Measurements from ENCODE around the gene HLA-DQA1. TPM values are rescaled to one million over a fixed set of nuclear protein-coding genes. Genes with fewer than 3 reads are reported as not detected.

HLA-DQA1 gene
- total RNA-seq, 1 experiment from 2014 or later = 12.9 TPM

- TF ChIP-seq, protein P1, sequence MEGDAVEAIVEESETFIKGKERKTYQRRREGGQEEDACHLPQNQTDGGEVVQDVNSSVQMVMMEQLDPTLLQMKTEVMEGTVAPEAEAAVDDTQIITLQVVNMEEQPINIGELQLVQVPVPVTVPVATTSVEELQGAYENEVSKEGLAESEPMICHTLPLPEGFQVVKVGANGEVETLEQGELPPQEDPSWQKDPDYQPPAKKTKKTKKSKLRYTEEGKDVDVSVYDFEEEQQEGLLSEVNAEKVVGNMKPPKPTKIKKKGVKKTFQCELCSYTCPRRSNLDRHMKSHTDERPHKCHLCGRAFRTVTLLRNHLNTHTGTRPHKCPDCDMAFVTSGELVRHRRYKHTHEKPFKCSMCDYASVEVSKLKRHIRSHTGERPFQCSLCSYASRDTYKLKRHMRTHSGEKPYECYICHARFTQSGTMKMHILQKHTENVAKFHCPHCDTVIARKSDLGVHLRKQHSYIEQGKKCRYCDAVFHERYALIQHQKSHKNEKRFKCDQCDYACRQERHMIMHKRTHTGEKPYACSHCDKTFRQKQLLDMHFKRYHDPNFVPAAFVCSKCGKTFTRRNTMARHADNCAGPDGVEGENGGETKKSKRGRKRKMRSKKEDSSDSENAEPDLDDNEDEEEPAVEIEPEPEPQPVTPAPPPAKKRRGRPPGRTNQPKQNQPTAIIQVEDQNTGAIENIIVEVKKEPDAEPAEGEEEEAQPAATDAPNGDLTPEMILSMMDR (IDR thresholded peaks at IDR 0.05; ENCODE audit: unreplicated experiment) = no peak
- no peaks in the 10 kb centered on the region for H3K9me3 Mint-ChIP-seq (ENCODE audit: low read depth, unreplicated experiment)
- BruUV-seq (replicated peaks) = no TSS peak
- no peaks in the 10 kb centered on the region for H3K27me3 Mint-ChIP-seq (ENCODE audit: unreplicated experiment)
- peaks cover 13% of the 10 kb centered on the region for H3K4me1 Mint-ChIP-seq (ENCODE audit: low read depth, unreplicated experiment)
- no peaks in the 10 kb centered on the region for H3K36me3 Mint-ChIP-seq (ENCODE audit: insufficient read depth, unreplicated experiment)
- intact Hi-C loops (cut with micrococcal nuclease; ENCODE audit: unreplicated experiment) = loop anchor here (1.0 kb wide), 1 partner anchor 70 kb away; no protein-coding TSS in a partner anchor
- CTCF ChIA-PET = interaction anchor here (0.5 to 2.4 kb wide), 4 partner anchors 13 to 78 kb away, joined by 3 to 21 read pairs (median 8); no protein-coding TSS in a partner anchor
- peak; percentile 59 for DNase-seq
- H3K27ac Mint-ChIP-seq (ENCODE audit: unreplicated experiment) = no peak overlapping the region
- H3K4me3 Mint-ChIP-seq (ENCODE audit: low read depth, unreplicated experiment) = no peak overlapping the region
These were observed 14.4 kb upstream of the HLA-DQA1 start for GRCh38 chr6:32622545-32623401.

- Mint-ChIP-seq H3K4me1 (ENCODE audit: low read depth, unreplicated experiment) (peaks cover 13% of the 10 kb centered on the region), H3K27me3 (ENCODE audit: unreplicated experiment) (no peaks in the 10 kb centered on the region), H3K36me3 (ENCODE audit: insufficient read depth, unreplicated experiment) (no peaks in the 10 kb centered on the region), H3K9me3 (ENCODE audit: low read depth, unreplicated experiment) (no peaks in the 10 kb centered on the region), H3K4me3 (ENCODE audit: low read depth, unreplicated experiment) (no peak overlapping the region), H3K27ac (ENCODE audit: unreplicated experiment) (no peak overlapping the region)
- BruUV-seq (replicated peaks) = no TSS peak
- intact Hi-C loops (cut with micrococcal nuclease; ENCODE audit: unreplicated experiment) = no loop called here
- TF ChIP-seq, protein P1 (IDR thresholded peaks at IDR 0.05; ENCODE audit: unreplicated experiment) = no peak
- CTCF ChIA-PET = no interaction called here
- no peak for DNase-seq
These were observed 13.5 kb upstream of the HLA-DQA1 start for GRCh38 chr6:32623693-32624092.

DNA sequence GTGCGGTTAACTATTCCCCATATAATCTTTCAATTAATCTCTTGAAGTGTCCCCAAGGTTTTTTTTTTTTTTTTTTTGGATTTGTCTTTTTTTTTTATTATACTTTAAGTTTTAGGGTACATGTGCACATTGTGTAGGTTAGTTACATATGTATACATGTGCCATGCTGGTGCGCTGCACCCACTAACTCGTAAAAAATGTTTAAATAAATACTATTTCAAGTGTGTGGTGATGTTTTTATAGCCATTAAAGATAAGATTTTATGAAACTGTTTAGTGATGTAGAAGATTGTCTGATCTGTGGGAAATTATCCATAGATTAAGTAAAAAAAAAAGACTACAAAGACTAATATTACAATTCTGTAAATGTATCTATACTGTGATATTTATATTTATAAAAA is 12.6 kb upstream of the HLA-DQA1 start:
- BruUV-seq (replicated peaks) = no TSS peak

DNA sequence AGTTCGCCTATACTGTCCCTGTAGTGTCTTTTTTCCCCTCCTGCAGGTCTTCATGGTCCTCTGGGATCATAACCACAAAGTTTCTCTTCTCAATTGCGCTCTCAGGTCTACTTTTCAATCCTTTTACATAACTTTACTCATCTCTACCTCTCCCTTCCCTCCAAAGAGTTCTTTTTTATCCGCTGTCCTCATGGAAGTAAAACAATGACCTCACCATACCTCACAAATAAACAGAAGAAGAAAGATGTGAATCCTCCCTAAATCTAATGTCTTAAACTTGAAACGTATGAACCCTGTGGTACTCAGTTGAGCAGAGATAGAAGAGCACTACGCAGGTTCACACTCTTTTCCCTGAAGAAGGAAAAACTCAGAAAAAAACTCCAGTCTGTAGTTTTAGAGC is 12.1 kb upstream of the HLA-DQA1 start:
- H3K4me1 Mint-ChIP-seq (ENCODE audit: low read depth, unreplicated experiment) = peaks cover 13% of the 10 kb centered on the region
- TF ChIP-seq, protein P1 (IDR thresholded peaks at IDR 0.05; ENCODE audit: unreplicated experiment) = no peak
- no peaks in the 10 kb centered on the region for H3K36me3 Mint-ChIP-seq (ENCODE audit: insufficient read depth, unreplicated experiment)
- intact Hi-C loops (cut with micrococcal nuclease; ENCODE audit: unreplicated experiment) = no loop called here
- H3K9me3 Mint-ChIP-seq (ENCODE audit: low read depth, unreplicated experiment) = no peaks in the 10 kb centered on the region
- no TSS peak for BruUV-seq (replicated peaks)
- CTCF ChIA-PET = no interaction called here
- no peaks in the 10 kb centered on the region for H3K27me3 Mint-ChIP-seq (ENCODE audit: unreplicated experiment)
- no peak overlapping the region for H3K4me3 Mint-ChIP-seq (ENCODE audit: low read depth, unreplicated experiment)
- DNase-seq = no peak
- no peak overlapping the region for H3K27ac Mint-ChIP-seq (ENCODE audit: unreplicated experiment)

More for the DNA sequence above, 12.6 kb upstream of the HLA-DQA1 start:
- CTCF ChIA-PET = no interaction called here
- no peak for DNase-seq
- TF ChIP-seq, protein P1 (IDR thresholded peaks at IDR 0.05; ENCODE audit: unreplicated experiment) = no peak
- intact Hi-C loops (cut with micrococcal nuclease; ENCODE audit: unreplicated experiment) = no loop called here
- H3K27me3 Mint-ChIP-seq (ENCODE audit: unreplicated experiment) = no peaks in the 10 kb centered on the region
- peaks cover 13% of the 10 kb centered on the region for H3K4me1 Mint-ChIP-seq (ENCODE audit: low read depth, unreplicated experiment)
- no peak overlapping the region for H3K27ac Mint-ChIP-seq (ENCODE audit: unreplicated experiment)
- no peak overlapping the region for H3K4me3 Mint-ChIP-seq (ENCODE audit: low read depth, unreplicated experiment)
- H3K9me3 Mint-ChIP-seq (ENCODE audit: low read depth, unreplicated experiment) = no peaks in the 10 kb centered on the region
- no peaks in the 10 kb centered on the region for H3K36me3 Mint-ChIP-seq (ENCODE audit: insufficient read depth, unreplicated experiment)
